Sigmoid colon (tissue), 4 donors: ENCODE data around the gene VAV3.

ENCODE experiments used
- CTCF ChIP-seq, 4 experiments: fragments of 450-650 bp in 3 of 4; fragments of 200-600 bp in 1 of 4; IDR thresholded peaks; one replicate each; pipeline ENCODE4 v1.5.1; 2016 to 2019; ENCODE audit warnings: antibody characterized with exemption in 4 of 4, mild to moderate bottlenecking in 3 of 4, moderate library complexity in 2 of 4
- EP300 ChIP-seq, 4 donors: sonication (generic); formaldehyde crosslinking; IDR thresholded peaks; one replicate each; pipeline ENCODE4 v1.6.1; 2017; ENCODE audit warnings: antibody characterized with exemption in 4 of 4
- POLR2AphosphoS5 ChIP-seq, 4 donors: sonication (generic); formaldehyde crosslinking; IDR thresholded peaks; one replicate each; pipeline ENCODE4 v1.6.1; 2017; ENCODE audit warnings: antibody characterized with exemption in 4 of 4

GRCh38 chr1:107531065-107531908, 433.7 kb downstream of the VAV3 start:
- no peak for TF ChIP-seq CTCF (IDR thresholded peaks at IDR 0.05)
- TF ChIP-seq EP300 (IDR thresholded peaks at IDR 0.05) = no peak
- TF ChIP-seq POLR2AphosphoS5 (IDR thresholded peaks at IDR 0.05) = no peak
